ENCODE measurements around the gene RAD23A. TPM values are rescaled to one million over a fixed set of nuclear protein-coding genes. Genes with fewer than 3 reads are reported as not detected.

The RAD23A gene
- total RNA-seq, 2 donors from 2014 or later: 78.5 to 121 TPM

DNA sequence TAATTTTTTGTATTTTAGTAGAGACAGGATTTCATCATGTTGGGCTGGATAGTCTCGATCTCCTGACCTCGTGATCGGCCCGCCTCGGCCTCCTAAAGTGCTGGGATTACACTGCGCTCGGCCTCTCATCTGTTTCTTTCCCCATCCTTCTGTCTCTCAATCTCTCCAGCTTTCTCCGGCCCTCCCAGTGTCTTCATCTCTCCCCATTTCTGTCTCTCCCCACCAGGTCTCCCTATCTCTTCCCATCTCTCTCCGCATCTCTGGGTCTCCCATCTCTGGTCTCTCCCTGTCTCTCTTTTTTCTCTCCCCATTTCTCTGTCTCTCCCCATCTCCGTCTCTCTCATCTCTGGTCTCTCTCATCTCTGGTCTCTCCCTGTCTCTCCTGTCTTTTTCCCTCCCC lies 37.4 kb downstream of the RAD23A start:
- Histone ChIP-seq H3K27me3 (no peaks in the 10 kb centered on the region), H3K9me3 (no peaks in the 10 kb centered on the region), H3K27ac (no peak overlapping the region), H3K9ac (ENCODE audit: low read depth in 2 of 2, low read length in 2 of 2) (no peak overlapping the region), H3K4me1 (peaks cover 7% of the 10 kb centered on the region), H3K4me3 (no peak overlapping the region), H3K36me3 (no peaks in the 10 kb centered on the region)
- TF ChIP-seq, protein P1, sequence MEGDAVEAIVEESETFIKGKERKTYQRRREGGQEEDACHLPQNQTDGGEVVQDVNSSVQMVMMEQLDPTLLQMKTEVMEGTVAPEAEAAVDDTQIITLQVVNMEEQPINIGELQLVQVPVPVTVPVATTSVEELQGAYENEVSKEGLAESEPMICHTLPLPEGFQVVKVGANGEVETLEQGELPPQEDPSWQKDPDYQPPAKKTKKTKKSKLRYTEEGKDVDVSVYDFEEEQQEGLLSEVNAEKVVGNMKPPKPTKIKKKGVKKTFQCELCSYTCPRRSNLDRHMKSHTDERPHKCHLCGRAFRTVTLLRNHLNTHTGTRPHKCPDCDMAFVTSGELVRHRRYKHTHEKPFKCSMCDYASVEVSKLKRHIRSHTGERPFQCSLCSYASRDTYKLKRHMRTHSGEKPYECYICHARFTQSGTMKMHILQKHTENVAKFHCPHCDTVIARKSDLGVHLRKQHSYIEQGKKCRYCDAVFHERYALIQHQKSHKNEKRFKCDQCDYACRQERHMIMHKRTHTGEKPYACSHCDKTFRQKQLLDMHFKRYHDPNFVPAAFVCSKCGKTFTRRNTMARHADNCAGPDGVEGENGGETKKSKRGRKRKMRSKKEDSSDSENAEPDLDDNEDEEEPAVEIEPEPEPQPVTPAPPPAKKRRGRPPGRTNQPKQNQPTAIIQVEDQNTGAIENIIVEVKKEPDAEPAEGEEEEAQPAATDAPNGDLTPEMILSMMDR (IDR thresholded peaks at IDR 0.05): no peak
- DNase-seq: no peak
- intact Hi-C loops (cut with DNase I): loop anchor here (2.0 kb wide), 1 partner anchor 78 kb away; no protein-coding TSS in a partner anchor

DNA sequence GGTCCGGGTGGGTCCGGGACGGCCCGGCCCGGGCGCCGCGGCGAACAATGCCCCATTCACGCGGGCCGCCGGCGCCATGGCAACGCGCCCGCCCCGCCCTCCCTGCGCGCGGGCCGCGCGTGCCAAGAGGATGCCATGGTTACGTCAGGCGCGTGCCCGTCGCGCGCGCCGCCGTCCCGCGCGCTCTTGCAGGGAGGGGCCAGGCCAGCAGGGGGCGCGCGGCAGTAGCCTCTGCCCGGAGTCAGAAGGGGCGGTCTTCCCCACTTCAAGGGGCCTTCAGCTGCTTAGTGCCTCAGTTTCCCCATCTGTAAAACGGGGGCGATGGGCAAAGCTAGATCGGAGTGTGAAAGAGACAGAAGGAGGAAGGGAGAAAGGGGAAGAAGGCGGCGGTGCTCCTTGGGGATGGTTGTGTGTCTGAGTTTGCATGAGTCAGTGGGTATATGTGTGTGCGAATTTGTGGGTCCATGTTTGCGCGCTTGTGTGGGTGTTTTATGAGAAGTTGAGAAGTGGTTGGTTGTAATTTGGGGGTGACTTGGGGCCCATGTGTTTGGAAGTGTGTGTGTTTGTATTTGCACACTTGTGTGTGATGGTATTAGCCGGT lies 38.0 kb downstream of the RAD23A start:
- Histone ChIP-seq H3K36me3 (no peaks in the 10 kb centered on the region), H3K27ac (no peak overlapping the region), H3K9me3 (no peaks in the 10 kb centered on the region), H3K27me3 (no peaks in the 10 kb centered on the region), H3K4me1 (peaks cover 7% of the 10 kb centered on the region), H3K4me3 (no peak overlapping the region), H3K9ac (ENCODE audit: low read depth in 2 of 2, low read length in 2 of 2) (no peak overlapping the region)
- peak; percentile 84 for DNase-seq
- intact Hi-C loops (cut with DNase I): loop anchor here (2.0 kb wide), 1 partner anchor 77 kb away; no protein-coding TSS in a partner anchor
- TF ChIP-seq, protein P1 (IDR thresholded peaks at IDR 0.05): peak; percentile 84

DNA sequence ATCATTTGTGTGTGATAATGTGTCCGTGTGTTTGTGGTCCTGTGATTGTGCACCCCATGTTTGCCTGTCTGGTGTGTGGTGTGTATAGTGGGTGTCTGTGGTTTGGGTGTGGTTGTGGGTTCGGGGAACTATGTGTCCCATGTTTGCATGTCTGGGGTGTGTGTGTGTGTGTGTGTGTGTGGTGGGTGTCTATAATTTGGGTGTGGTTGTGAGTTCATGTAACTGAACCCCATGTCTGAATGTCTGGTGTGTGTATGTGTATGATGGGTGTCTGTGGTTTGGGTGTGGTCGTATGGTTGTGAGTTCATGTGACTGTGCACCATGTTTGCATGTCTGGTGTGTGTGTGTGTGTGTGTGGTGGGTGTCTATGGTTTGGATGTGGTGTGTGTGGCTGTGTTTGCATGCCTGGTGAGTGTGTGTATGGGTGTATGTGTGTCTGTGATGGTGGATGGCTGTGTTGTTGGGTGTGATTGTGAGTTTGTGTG lies 38.5 kb downstream of the RAD23A start:
- Histone ChIP-seq H3K4me3 (no peak overlapping the region), H3K27me3 (no peaks in the 10 kb centered on the region), H3K27ac (no peak overlapping the region), H3K36me3 (no peaks in the 10 kb centered on the region), H3K9ac (ENCODE audit: low read depth in 2 of 2, low read length in 2 of 2) (peak overlapping the region; percentile 1 to 75), H3K4me1 (peaks cover 7% of the 10 kb centered on the region), H3K9me3 (no peaks in the 10 kb centered on the region)
- intact Hi-C loops (cut with DNase I): no loop called here
- TF ChIP-seq, protein P1 (IDR thresholded peaks at IDR 0.05): no peak
- no peak for DNase-seq

DNA sequence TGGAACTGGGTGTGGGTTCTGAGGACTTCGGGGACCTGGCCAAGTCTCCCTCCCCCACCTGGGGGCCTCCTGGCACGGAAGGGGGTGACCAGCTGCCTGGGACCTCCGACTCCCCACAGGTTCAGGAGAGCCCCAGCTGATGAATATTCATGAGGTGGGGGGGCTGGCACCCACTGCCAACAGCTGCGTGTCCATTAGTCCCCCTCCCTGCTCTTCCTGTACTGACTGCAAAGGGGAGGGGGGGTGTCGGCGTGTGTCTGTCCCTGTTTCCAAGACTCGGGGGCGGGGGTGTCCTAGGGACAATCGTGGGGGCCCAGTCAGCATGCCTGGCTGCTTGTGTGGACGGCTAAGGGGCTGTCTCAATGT lies 39.0 kb downstream of the RAD23A start:
- H3K4me1 ChIP-seq: peaks cover 7% of the 10 kb centered on the region
- TF ChIP-seq, protein P1 (IDR thresholded peaks at IDR 0.05): no peak
- H3K27ac ChIP-seq: peak overlapping the region; percentile 46
- no peaks in the 10 kb centered on the region for H3K9me3 ChIP-seq
- no peaks in the 10 kb centered on the region for H3K36me3 ChIP-seq
- DNase-seq: no peak
- H3K4me3 ChIP-seq: no peak overlapping the region
- H3K27me3 ChIP-seq: no peaks in the 10 kb centered on the region
- intact Hi-C loops (cut with DNase I): loop anchor here (5.0 kb wide), 1 partner anchor 48 kb away; no protein-coding TSS in a partner anchor
- H3K9ac ChIP-seq (ENCODE audit: low read depth in 2 of 2, low read length in 2 of 2): peak overlapping the region; percentile 1 to 75

DNA sequence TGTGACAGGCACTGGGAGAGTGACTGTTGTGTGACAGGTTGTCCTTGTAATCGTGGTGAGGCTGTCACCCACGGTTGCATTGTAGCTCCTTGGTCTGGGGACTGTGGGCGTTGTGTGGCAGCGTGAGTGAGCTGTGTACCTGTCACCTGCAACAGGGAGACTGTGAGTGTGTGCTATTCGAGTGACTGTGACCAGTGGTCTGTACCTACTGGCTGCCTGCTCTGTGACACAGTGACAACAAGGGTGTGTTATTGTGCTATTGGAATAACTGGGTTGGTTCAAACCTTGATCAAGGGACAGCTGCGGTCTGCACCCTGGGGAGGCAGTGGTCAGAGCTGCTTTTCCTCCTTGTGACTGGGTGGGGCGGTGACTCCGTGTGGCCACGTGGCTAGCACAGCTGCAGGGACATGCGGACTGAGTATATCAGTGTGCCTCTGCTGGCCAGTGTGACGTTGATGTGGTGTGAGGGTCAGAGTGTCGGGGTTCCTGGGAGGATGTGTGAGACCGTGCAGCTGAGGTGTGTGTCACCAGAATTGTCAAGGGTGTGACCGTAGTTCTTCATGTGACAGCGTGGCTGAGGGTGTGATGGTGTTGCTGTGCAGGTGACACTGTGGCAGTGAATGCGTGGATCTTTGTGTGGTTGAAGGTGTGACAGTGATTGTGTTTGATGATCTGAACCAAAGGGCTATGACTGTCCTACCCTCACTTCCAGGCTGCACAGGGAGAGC lies 39.6 kb downstream of the RAD23A start:
- intact Hi-C loops (cut with DNase I): loop anchor here (5.0 kb wide), 1 partner anchor 47 kb away; no protein-coding TSS in a partner anchor
- Histone ChIP-seq H3K36me3 (no peaks in the 10 kb centered on the region), H3K27me3 (no peaks in the 10 kb centered on the region), H3K9ac (ENCODE audit: low read depth in 2 of 2, low read length in 2 of 2) (peak overlapping the region; percentile 1 to 75), H3K4me1 (peaks cover 7% of the 10 kb centered on the region), H3K4me3 (no peak overlapping the region), H3K27ac (peak overlapping the region; percentile 46), H3K9me3 (no peaks in the 10 kb centered on the region)
- peak; percentile 87 for DNase-seq
- TF ChIP-seq, protein P1 (IDR thresholded peaks at IDR 0.05): no peak

Measured in colonic mucosa (tissue), 4 donors.